Tongue (tissue), 2 donors: ENCODE results near the gene NPVF. TPM values are rescaled to one million over a fixed set of nuclear protein-coding genes. Genes with fewer than 3 reads are reported as not detected.

Experiments used
- DNase-seq: peaks from one replicate; pipeline ENCODE4 v3.0.0-alpha.2; 2015
- total RNA-seq: library from RNA; depleted of rRNA; stranded (reverse); fragments of >200 nt; gene quantifications from one replicate; pipeline ENCODE4 v1.2.3, GENCODE V29; 2014

The NPVF gene
- not detected for total RNA-seq

DNA sequence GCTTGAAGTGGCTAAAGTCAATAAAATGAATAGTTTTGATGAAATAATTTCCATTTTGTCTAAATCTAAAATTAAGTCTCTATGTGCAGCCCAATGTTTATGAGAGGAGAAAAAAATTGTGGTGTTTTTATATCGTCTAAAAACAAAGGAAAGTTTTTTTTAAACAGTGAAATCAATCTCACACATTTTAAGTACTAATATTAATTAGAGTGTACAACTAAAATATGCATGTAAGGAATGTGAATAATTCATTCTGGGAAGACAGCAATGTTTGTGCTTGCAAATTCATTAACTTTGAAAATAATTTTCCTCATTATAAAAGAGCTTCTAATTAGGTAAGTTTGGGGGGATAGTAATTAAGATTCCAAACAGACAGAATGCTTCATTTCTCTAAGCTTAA, at the start of gene NPVF:
Gene NPVF, minus strand, starts transcription at position 101 of the 400 bp plus-strand sequence. Its CDS starts 47 bp downstream, at position 54.
- no peak for DNase-seq

GRCh38 chr7:25272265-25272664, 44.0 kb upstream of the NPVF start:
- no peak for DNase-seq

DNA sequence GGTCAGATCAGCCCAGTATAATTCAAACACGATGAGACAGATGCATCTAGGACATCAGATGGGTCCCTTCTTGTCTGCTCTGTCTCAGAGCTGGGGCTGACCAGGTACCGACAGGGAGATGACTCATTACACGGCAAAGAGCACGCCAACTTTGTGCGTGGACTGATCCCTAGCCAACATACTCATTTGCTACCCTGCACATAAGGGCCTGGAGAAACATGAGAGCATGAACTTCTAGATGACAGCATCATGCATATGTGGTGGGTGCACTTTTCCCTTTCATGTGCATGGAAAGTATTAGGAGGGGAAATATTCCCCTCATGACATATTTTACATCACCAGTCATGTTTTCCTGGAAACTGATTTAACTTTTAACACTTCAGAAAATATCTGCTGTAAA, 35.1 kb upstream of the NPVF start:
- DNase-seq, result no peak

GRCh38 chr7:25262586-25262985, 34.3 kb upstream of the NPVF start:
- DNase-seq, result no peak

GRCh38 chr7:25261545-25262140, 33.4 kb upstream of the NPVF start:
- DNase-seq, result no peak

DNA sequence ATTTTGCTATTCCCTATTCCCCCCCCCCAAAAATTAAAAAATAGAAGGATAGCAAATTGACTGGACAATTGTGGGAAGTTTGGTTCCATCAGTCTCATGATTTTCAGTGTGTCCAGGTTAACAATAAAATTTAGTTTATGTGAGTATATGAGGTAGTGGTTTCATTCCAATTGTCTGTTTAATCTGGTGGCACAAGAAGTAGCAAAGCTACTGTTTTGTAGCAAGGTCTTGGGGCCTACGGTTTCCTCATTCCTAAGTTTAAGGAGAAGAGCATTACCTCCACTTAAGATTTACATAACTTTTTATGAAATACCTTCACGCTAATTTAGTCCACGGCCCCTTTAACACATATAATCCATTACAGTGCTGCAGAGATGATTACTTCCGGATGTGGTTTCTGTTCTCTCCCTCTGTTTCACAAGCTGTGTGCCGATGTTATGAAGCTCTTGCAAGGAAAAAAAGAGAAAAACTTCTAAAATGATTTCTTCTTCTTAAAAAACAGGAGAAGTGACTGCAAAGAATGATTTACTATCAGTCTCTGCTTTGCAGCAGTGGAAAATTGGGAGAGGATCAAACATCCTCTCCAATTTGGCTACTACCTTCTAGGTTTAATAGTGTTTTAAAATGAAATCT, 32.7 kb upstream of the NPVF start:
- DNase-seq, result peak; percentile 65

DNA sequence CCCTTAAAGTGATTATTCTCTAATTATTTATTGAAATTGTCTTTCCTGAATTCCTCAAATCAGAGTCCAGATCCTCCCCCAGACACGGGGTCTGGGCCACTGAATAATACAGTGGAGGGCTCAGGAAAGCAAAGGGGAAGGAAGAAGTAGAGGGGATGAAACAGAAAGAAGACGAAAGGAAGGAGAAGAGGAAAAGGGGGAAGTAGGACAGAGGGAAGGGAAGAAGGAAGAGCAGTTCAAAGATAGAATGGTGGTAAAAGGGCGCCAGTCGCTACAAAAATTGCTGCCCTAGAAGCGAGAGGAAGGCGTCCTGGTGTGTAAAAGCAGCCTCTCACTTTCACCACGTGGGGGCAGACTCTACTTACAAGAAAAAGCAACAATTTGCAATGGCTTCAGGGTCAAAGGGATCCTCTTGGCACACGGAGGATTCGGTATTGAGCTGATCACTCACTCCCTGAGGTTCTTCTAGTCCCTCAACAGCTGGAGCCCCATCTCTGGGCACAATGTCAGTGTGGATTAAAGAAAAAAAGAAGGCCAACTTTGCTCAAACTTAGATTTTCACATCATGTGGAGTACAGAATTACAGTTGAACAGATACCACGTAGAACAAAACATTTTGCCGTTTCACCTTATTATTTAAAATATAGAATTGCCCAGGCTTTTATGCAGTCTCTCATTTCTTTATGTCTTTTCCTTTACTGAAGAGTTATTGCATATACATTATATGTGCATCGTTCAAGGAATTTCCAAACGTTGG, 31.4 kb upstream of the NPVF start:
- DNase-seq, result peak; percentile 94

GRCh38 chr7:25256333-25256819, 28.1 kb upstream of the NPVF start:
- DNase-seq, result no peak

DNA sequence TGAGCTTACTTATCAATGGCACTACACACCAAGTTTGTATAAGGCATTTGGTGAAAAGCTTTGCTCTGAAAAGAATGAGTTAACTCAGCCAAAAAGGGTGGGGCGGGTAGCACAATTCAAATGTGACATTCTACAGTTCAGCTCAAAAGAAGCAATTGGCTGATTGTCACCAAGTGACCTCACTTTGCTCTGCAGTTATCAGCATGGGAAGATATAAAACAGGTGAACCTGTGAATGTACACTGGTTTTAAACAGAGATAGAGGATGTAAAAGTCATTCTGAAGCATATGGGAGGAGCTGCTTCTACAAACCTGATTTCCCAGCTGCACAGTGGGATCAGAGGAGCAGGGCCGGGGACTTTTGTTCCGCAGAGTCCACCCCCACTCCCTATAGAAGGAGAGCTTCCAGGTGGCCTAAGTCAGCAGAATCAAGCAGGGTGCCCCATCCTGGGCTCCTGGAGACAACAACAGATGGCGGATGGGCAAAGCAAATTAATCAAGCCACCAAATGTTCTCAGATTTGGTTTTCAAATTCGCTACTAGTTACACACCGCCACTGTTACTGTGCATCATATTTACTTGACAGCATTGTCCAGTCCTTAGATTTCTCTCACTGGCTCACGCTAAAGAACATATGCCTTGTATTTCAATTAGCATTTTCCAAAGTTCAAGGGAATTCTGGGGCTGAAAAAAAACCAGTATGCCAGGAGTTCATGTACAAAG, 27.5 kb upstream of the NPVF start:
- DNase-seq, result peak; percentile 10

DNA sequence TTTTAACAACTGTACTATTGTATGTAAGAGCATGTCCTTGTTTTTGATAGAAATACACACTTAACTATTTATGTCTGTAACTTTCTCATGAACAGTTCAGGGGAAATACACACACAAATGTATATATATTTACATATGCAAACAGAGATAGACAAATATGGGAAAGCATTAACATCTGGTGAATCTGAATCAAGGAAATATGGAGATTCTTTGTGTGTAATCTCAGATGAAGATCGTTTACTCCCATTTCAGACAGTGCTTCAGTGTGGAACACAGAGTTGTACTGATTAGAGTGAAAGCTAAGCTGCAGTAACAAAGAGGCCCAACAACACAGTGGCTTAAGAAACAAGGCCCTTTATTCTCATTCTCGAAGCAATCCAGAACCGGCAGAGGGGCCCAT, 26.3 kb upstream of the NPVF start:
- no peak for DNase-seq

DNA sequence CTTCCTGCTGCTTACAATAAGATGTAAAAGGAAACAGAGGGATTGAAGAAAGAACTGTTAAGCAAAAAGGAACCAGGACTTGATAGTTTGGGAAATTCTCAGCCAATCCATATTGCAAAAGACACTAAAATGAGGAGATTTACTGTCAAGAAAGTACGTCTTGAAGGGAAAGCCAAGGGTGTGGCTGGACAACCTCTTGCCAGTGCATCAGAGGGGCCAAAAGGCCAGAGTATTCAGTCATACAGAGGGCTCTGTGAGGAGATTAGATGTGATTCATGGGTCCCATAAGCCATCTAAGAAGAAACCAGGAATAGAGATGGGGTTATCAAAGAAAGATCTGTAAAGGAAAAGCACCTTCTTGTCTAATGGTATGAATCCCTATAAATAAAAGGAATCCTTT, 25.4 kb upstream of the NPVF start:
- DNase-seq, result no peak

GRCh38 chr7:25250386-25250785, 22.1 kb upstream of the NPVF start:
- DNase-seq, result peak; percentile 26

- no peak for DNase-seq
These were observed 21.5 kb upstream of the NPVF start for GRCh38 chr7:25249772-25250171.

GRCh38 chr7:25246306-25246705, 18.0 kb upstream of the NPVF start:
- no peak for DNase-seq

DNA sequence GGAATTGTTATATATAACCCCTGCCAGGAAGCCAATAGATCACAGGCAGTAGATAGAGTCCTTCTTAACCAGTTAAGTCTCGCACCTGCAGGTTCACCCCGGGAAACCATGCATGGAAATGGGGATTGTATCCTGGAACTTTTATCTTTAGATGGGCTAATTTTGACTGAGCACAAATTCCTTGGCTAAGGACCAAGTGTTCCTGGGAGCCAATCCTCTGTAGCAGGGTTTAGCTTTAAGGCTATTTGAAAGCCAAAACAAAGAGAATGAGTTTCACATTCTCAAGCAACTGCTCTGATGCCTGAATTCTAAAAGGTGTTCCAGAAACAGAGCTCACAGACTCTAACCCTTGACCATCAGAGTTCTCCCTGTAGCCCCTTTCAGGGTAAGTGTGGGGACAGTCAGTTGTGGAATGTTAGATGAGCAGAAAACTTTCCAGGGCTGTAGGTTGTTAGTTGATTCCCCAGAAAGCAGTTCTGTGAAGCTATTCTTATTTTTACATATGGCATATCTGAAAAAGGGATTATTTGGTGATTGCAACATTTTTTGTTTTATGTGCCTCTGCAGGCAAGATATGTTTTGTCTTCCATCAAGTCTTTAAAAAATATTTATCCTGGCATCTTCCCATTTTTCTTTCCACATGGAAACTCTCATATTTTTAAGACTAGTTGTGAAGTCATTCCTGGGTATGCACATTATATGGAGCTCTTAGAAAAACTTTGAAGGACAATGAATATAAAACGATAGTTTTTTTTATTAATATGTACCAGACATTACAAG, 16.2 kb upstream of the NPVF start:
- DNase-seq, result peak; percentile 45

DNA sequence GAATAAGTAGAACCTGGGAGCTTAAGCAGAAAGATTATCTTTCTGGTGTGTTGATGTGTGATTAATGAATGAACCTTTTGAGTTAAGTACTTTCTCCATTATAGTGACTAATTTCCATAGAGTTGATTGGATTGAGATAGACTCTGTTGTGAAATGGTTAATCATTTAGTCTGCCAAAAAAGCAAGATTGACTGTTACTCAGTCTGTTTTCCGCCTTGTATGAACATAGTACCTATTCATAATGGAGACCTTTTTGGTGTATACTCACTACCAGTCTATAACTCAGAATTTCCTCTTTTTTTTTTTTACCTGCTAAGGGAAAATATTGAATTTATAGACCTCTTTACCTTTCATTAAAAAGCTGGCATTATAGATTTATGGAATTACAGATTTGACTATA, 14.4 kb upstream of the NPVF start:
- no peak for DNase-seq

DNA sequence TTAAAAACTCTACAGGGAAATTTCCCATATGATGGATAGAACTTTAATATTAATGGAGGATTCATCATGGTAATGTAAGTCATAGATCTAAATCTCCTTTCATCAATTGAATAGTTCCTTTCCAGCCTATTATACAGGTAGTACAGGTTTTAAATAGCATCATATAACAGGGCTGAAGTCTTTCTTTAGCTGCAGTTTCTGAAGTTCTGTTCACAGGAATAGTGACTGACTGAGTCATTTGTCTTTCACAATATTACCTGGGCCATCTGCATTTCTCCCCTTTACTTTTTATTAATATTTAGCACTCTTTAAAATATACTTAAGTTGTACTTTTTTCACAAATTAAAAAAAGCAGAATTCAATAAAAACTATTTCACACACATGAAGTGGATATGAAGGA, 12.6 kb upstream of the NPVF start:
- DNase-seq, result no peak

DNA sequence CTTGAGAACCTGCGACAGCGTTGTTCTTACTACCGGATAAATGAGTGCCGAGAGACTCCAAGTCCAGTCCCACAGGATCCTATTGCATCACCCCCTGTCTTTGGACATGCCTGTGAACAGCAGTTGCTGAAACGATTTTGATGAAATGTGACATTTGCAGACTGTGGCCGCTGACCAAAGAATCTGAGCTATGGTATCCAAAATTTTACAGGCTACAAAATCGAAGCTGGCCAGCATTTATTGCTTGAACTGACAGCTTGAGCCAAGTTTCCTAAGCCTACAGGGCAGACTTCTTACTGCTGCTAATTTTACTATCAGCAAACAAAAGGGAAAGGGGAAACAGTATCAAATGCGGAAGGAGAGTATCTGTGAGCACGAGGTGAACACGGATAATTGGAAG, 12.1 kb upstream of the NPVF start:
- DNase-seq, result peak; percentile 59

DNA sequence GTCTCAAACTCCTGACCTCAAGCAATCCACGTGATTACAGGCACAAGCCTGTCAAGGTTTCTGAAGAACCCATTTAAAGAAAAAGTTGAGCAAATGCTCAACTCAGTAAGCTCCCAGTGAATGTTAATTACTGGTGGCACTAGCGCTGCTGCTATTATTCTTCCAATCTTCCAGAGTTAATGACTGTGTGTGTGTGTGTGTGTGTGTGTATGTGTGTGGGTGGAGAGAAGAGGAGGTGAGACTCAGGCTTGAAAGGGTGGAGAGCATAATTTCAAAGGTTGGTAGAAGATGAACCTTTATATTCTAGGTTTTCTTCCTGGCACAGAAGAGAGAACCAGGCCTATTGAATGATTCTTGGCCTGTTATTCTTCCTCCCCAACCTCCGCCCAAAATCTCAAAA, 11.6 kb upstream of the NPVF start:
- DNase-seq, result no peak

GRCh38 chr7:25238066-25238725, 9.9 kb upstream of the NPVF start:
- DNase-seq, result no peak

DNA sequence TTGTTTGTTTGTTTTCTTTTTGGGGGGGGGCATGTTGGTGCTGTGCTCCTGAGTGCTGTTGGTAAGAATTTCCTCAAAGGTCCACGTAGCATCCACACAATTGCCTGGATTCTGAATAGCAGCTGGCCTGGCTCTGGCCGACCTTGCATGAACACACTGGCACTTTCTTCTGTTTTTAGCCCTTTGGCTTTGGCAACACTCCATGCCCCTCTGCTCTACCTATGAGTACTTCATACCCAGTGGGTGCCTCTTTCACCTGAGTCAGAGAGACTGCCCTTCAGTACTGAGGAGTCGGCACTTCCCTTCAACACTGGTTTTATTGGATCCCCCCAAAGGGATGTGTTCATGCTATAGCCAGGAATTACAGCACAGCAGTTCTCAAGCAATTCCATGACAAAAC, 7.2 kb upstream of the NPVF start:
- DNase-seq, result no peak
